Muscle layer of colon (tissue), 2 donors: ENCODE measurements around the gene MYL11.
"Not testable (repeated sequence)": the region's sequence is repeated elsewhere in the genome, so short reads cannot be mapped to it uniquely, and the experiment has no call there.

Source experiments
- H3K27ac ChIP-seq: one replicate; pipeline ENCODE4 v1.7.0; 2013; ENCODE audit warnings: low read depth, mild to moderate bottlenecking, low read length, moderate library complexity
- H3K27me3 ChIP-seq, 2 donors: one replicate each; pipeline ENCODE4 v1.7.0; 2013; ENCODE audit warnings: low read length in 2 of 2, mild to moderate bottlenecking in 2 of 2; ENCODE audit not compliant: insufficient read depth in 2 of 2, control insufficient read depth in 1 of 2
- H3K36me3 ChIP-seq: one replicate; pipeline ENCODE4 v1.7.0; 2013; ENCODE audit warnings: mild to moderate bottlenecking, low read length; ENCODE audit not compliant: insufficient read depth
- H3K4me1 ChIP-seq: one replicate; pipeline ENCODE4 v1.7.0; 2013; ENCODE audit warnings: mild to moderate bottlenecking, low read length; ENCODE audit not compliant: insufficient read depth
- H3K4me3 ChIP-seq, 2 donors: one replicate each; pipeline ENCODE4 v1.7.0; 2013; ENCODE audit warnings: low read length in 2 of 2, low read depth in 1 of 2, mild to moderate bottlenecking in 1 of 2, moderate library complexity in 1 of 2
- H3K9ac ChIP-seq: one replicate; pipeline ENCODE4 v1.7.0; 2013; ENCODE audit warnings: low read length
- H3K9me3 ChIP-seq: one replicate; pipeline ENCODE4 v1.7.0; 2013; ENCODE audit warnings: mild to moderate bottlenecking, low read length
- donor health status: abdominal sarcoma.
- donor health status: Adenocarcinoma of cecum.

The MYL11 gene

DNA sequence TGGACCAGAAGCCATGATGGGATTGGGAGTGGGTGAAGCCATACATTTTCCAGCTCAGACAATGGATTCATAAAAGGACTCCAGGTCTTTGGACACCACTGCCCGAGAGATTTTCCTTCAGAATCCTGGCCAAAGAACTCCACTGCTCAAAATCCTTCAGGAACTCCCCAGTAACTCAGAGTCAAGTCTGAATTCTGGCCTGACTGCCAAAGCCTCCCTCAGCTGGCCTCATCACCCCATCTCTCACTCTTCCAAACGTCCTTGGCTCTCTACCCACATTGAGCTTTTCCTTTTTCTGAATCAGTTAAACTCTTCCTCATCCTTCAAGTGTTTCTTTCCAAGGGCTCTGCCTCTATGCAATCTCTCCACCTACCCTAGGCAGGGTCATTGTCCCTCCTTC is 8.9 kb downstream of the MYL11 start:
- no peaks in the 10 kb centered on the region for H3K27me3 ChIP-seq
- H3K9ac ChIP-seq = no peak overlapping the region
- no peaks in the 10 kb centered on the region for H3K9me3 ChIP-seq
- no peak overlapping the region for H3K27ac ChIP-seq
- no peak overlapping the region for H3K4me3 ChIP-seq
- peaks cover 5% of the 10 kb centered on the region for H3K4me1 ChIP-seq
- peaks cover 5% of the 10 kb centered on the region for H3K36me3 ChIP-seq

DNA sequence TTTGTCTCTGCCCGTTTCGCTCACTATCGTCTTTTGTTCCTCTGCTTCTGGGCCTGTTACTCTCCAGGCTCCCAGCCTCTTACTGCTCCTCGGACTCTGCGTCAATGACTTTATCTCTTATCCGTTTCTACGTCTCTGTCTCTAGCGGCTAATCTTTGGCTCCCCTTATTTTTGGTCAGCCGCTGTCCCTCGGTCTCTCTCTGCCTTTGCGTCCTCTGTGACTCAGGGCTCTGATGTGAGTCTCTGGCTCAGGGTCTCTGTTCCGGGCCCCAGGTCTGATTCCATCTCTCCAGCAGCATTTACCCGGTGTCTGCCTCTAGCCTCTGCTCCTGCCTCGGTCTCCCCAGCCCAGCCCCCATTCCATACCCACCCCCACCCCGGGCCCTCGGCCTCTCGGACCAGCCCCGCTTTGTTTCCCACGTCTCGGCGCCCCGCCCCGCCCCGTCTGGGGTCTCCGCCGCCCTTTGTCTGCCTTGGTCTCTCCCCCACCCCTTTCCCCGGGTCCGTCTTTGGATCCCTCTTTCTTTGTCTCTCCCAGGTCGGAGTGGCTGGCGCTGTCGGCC is 20.1 kb downstream of the MYL11 start:
- no peaks in the 10 kb centered on the region for H3K9me3 ChIP-seq
- H3K27ac ChIP-seq = peak overlapping the region; percentile 80
- H3K4me1 ChIP-seq = peaks cover 37% of the 10 kb centered on the region
- no peaks in the 10 kb centered on the region for H3K27me3 ChIP-seq
- H3K9ac ChIP-seq = peak overlapping the region; percentile 50
- peaks cover 20% of the 10 kb centered on the region for H3K36me3 ChIP-seq
- H3K4me3 ChIP-seq = peak overlapping the region; percentile 76 to 99

DNA sequence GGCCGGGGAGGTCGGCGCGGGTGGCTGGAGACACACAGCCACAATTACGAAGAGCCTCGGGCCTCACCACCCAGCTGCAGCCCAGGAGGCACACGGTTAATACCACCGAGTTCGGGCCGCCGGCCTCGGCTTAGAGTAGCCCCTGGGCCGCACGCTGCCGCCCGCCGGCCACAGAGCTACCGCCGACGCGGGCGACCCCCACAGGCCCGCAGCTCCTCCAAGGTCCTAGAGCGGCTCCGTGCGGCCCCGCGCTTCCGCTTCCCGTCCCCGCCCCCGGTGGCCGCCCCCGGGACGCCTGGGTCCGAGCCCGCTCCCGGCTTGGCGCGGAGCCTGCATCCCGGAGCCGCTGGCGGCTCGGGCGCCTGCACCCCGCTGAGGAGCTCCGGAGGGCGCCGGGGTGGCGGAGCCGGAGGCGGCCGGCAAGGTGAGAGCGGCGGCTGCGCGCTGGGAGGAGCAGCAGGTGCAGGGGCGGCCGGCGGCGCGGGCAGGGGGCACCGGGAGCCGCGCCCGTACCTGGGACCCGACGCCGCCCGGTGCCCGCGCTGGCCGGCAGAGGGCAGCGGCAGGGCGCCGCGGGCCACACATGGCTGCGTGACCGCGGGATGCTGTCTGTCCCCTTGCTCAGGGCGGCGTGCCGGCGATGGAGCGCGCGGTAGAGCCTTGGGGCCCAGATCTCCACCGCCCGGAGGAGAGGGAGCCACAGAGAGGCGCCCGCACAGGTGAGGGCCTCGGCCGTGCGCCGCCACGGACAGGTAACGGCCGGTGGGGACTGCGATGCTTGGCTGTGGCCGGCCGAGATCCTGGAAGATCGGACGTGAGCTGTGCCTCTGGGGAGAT is 20.8 kb downstream of the MYL11 start, which contains the start of gene ZNF48:
Gene ZNF48, plus strand, starts transcription at position 266 of the 837 bp plus-strand sequence. Its CDS starts 375 bp downstream, at position 641.
- H3K27ac ChIP-seq = peak within 1 kb of the TSS; percentile 95
- peak within 1 kb of the TSS; percentile 76 to 99 for H3K4me3 ChIP-seq

DNA sequence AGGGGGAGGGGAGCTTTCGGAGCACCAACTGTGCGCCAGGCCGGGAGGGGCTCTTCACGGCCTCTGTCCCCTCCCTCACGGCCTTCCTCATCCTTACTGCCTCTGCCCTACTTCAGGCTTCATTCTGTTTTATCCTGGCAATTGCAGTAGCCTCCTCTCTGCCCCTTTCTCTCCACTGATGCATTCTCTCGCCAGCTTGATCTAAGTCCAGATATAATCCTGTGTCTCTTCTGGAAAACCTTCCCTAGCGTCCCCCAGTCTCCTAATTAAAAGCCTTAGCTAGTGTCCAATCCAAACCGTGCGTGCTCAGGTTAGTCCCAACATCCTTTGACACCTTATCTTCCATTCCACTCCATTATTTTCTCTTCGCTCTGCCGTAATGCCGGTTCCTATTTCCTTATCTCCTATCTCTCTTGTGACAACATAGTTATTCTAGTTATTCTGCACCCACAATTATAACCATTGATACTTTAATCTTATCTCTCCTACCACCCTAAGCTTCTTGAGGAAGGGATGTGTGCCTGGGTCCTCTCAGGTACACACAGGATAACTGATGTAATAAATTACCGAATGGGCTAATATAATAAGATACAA is 21.5 kb downstream of the MYL11 start:
- Histone ChIP-seq H3K27me3 (no peaks in the 10 kb centered on the region), H3K36me3 (peaks cover 20% of the 10 kb centered on the region), H3K9me3 (no peaks in the 10 kb centered on the region), H3K4me1 (peaks cover 41% of the 10 kb centered on the region), H3K9ac (peak overlapping the region; percentile 23), H3K4me3 (peak overlapping the region; percentile 76 to 99), H3K27ac (peak overlapping the region; percentile 95)

More for the DNA sequence above, 20.8 kb downstream of the MYL11 start, which contains the start of gene ZNF48:
- Histone ChIP-seq H3K27me3 (no peaks in the 10 kb centered on the region), H3K36me3 (peaks cover 20% of the 10 kb centered on the region), H3K4me1 (peaks cover 41% of the 10 kb centered on the region), H3K9ac (peak within 1 kb of the TSS; percentile 50), H3K9me3 (no peaks in the 10 kb centered on the region)

DNA sequence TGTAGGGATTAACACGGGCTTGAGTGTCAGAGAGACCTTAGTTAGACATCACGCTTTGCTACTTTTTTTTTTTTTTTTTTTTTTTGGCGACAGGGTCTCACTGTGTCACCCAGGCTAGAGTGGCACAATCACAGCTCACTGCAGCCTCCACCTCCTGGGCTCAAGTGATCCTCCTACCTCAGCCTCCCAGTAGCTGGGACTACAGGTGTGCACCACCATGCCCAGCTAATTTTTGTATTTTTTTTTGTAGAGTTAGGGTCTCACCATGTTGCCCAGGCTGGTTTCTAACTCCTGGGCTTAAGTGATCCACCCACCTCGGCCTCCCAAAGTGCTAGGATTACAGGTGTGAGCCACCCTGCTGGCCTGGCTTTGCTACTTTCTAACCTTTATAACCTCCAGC is 22.0 kb downstream of the MYL11 start:
- H3K9me3 ChIP-seq, H3K27me3 ChIP-seq, H3K9ac ChIP-seq, H3K27ac ChIP-seq, H3K4me3 ChIP-seq: not testable (repeated sequence)
- peaks cover 20% of the 10 kb centered on the region for H3K36me3 ChIP-seq
- H3K4me1 ChIP-seq = peaks cover 41% of the 10 kb centered on the region

DNA sequence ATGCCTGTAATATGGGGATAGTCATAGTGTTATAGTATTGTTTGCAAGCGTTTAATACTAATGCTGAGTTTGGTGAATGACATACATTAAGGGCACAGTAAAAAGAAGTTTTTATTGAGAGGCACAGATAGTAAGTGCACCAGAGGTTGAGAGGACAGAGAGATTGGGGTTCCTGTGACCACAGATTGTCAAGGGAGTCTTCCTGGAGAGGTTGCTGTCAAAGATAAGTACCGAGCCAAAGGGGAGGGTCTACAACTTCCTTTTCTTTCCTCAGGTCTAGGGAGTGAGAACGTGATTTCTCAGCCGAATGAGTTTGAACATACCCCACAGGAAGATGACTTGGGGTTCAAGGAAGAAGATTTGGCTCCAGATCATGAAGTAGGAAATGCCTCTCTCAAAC is 22.5 kb downstream of the MYL11 start:
- Histone ChIP-seq H3K36me3 (peaks cover 20% of the 10 kb centered on the region), H3K27me3 (no peaks in the 10 kb centered on the region), H3K9ac (no peak overlapping the region), H3K4me3 (no peak overlapping the region), H3K27ac (no peak overlapping the region), H3K4me1 (peaks cover 41% of the 10 kb centered on the region), H3K9me3 (no peaks in the 10 kb centered on the region)

DNA sequence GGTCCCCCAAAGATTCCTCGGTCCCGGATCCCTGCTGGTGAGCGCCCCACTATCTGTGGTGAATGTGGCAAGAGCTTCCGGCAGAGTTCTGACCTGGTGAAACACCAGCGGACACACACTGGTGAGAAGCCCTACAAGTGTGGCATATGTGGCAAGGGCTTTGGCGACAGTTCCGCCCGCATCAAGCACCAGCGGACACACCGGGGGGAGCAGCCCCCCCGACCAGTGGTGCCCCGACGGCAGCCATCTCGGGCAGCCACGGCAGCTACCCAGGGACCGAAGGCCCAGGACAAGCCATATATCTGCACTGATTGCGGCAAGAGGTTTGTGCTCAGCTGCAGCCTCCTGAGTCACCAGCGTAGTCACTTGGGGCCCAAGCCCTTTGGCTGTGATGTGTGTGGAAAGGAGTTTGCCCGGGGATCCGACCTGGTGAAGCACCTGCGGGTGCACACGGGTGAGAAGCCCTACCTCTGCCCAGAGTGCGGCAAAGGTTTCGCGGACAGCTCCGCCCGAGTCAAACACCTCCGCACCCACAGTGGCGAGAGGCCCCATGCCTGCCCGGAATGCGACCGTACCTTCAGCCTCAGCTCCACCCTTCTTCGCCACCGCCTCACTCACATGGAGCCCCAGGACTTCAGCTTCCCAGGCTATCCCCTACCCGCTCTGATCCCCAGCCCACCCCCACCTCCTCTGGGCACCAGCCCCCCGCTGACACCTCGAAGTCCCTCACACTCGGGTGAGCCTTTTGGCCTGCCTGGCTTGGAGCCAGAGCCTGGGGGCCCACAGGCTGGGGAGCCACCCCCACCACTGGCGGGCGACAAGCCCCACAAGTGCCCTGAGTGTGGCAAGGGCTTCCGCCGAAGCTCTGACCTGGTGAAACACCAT is 23.4 kb downstream of the MYL11 start:
- no peak overlapping the region for H3K9ac ChIP-seq
- H3K4me3 ChIP-seq = no peak overlapping the region
- peak overlapping the region; percentile 96 for H3K27ac ChIP-seq
- H3K27me3 ChIP-seq = no peaks in the 10 kb centered on the region
- peaks cover 41% of the 10 kb centered on the region for H3K4me1 ChIP-seq
- H3K36me3 ChIP-seq = peaks cover 20% of the 10 kb centered on the region
- H3K9me3 ChIP-seq = no peaks in the 10 kb centered on the region

DNA sequence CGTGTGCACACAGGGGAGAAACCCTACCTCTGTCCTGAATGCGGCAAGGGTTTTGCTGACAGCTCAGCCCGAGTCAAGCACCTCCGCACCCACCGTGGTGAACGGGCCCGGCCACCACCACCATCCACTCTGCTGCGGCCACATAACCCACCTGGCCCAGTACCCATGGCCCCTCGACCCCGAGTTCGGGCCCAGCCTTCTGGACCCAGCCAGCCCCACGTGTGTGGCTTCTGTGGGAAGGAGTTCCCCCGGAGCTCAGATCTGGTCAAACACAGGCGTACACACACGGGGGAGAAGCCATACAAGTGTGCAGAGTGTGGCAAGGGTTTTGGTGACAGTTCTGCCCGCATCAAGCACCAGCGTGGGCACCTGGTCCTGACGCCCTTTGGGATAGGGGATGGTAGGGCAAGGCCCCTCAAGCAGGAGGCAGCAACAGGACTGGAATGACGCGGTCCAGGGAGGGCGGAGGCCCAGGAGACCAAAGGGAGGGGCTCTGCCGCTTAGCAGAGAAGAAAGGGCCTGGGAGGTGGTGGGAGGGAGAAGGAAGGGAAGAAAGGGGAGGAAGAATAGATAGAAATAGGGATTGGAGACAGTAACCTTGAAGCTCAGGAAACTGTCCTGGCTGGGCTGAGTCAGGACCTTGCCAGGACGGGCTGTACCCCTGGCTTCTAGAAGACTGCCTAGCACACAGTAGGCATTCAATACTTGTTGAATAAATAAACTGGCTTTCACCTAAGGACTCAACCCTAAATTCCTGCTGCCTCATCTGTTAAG is 24.2 kb downstream of the MYL11 start:
- peak overlapping the region; percentile 77 for H3K9ac ChIP-seq
- peaks cover 41% of the 10 kb centered on the region for H3K4me1 ChIP-seq
- no peaks in the 10 kb centered on the region for H3K9me3 ChIP-seq
- H3K27me3 ChIP-seq = no peaks in the 10 kb centered on the region
- no peak overlapping the region for H3K4me3 ChIP-seq
- peak overlapping the region; percentile 96 for H3K27ac ChIP-seq
- H3K36me3 ChIP-seq = peaks cover 20% of the 10 kb centered on the region

DNA sequence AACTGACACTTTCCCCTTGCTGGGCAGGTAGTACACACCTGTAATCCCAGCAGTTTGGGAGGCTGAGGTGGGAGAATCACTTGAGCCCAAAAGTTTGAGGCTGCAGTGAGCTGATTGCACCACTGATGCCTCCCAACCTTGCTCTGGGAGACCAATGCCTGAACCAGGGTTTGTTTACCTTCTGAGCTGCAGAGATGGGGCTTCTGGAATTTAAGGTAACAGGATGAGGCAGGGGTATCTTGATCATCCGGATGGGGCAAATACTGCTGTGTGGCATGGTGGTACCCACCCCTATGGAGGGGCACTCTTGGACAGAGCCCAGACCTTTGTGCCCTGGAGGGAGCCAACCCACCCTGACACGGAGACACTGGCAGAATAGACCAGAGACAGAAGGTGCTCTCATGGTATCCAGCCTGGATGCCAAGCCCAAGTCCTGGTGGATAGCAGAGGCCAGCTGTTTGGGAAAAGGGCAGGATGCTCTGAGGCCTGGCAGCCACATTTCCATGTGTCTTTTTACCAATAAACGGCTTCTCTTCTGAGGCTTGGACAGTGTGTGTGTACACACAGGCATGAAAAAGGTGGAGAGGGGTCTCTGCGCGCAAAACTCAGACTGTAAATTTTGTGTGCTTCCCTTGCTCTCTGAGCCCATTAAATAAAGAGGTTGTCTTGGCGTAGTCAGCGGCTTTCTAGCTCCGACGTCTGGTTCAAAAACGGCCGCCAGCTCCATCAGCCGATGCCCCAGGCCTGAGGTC is 25.0 kb downstream of the MYL11 start:
- Histone ChIP-seq H3K9me3 (no peaks in the 10 kb centered on the region), H3K4me1 (peaks cover 34% of the 10 kb centered on the region), H3K9ac (peak overlapping the region; percentile 77), H3K4me3 (peak overlapping the region; percentile 59 to 70), H3K27me3 (no peaks in the 10 kb centered on the region), H3K36me3 (peaks cover 20% of the 10 kb centered on the region), H3K27ac (peak overlapping the region; percentile 96)
